ENCODE data around the gene TRIM10.
"Not testable (repeated sequence)": the region's sequence is repeated elsewhere in the genome, so short reads cannot be mapped to it uniquely, and the experiment has no call there.

The TRIM10 gene

DNA sequence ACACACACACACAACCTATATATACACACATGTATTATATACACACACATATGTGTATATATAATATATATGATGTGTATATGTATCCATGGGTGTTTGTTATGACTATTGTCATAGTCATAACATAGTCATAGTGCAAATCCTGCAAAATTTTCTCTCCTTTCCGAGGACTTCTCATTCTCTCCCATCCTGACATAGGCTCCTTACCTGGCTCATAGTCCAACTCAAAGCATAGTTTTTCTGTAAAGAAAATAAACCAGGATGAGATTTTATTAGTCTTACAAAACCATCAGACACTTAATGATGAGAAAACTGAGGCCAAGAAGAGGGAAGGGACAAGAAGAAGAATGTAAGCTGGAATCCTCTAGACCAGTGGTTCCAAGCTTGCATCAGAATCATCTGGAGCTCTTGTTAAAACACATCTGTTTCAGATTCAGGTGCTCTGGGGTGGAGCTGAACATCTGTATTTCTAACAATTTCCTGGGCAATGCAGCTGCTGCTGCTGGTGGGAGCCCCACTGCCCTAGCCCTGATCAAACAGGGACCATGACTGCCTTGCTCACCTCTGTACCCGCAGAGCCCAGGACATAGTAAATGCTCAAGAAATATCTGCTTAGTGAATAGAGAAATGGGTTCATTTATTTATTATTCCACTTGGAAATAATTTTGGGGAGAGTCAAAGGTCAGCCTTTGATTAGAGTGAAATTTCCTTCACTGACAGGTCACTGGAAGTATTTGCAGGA lies 5.3 kb downstream of the TRIM10 start:
- in situ Hi-C loops (cut with HindIII; ENCODE audit: low sequenced_read_pairs) = no loop called here

- in situ Hi-C loops (cut with HindIII; ENCODE audit: low sequenced_read_pairs) = no loop called here
Observed at GRCh38 chr6:30154709-30155519, 6.1 kb downstream of the TRIM10 start.

DNA sequence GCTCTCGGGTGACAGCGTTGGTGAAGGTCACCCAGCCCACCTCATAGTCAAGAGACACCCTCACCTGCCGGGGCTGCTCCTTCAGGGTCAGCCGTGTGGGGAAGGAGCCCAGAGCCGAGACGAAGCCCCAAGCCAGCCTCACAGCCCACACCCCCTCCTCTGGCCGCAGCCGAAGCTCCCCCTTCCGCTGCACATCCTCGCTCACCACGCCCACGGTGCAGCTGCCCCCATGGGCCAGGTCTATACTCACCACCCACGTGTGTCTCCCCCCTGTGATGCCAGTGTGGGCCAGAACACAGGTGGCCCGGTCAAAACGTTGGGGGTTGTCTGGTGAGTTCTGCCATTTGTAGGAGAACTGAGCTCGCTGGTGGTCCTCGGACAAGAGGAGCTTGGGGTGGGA lies 7.0 kb downstream of the TRIM10 start:
- in situ Hi-C loops (cut with HindIII; ENCODE audit: low sequenced_read_pairs) = no loop called here

DNA sequence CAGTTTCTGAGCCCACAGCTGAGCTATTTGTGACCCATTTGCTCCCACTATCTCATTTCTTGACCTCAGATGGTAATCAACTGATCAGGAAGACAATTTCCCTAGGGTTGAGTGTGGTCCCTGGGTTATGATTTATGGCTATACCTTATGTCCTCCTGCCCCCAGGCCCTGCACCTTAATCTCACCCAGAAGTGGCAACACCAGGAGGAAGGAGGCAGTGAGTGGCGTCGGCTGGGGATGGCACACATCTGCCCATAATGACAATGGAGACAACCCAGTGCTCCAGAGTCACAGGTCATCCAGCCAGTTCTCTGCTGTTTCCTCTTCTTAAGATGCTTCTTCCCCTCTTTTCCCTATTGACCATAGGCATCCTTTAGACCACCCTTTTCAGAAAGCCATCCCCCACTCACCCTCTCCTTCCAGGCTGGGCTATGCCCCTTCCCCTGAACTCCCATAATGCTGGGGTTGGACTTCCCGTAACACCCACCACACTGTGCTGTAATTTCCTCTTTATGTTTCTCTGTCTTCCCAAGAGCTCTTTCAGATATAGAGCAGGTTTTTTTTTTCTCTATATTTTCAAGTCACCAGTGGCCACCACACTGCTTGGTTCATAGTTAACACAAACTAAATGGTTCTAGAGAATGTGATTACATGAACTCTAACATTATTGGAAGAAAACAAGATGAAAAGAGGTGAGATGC lies 8.0 kb downstream of the TRIM10 start:
- in situ Hi-C loops (cut with HindIII; ENCODE audit: low sequenced_read_pairs) = no loop called here

DNA sequence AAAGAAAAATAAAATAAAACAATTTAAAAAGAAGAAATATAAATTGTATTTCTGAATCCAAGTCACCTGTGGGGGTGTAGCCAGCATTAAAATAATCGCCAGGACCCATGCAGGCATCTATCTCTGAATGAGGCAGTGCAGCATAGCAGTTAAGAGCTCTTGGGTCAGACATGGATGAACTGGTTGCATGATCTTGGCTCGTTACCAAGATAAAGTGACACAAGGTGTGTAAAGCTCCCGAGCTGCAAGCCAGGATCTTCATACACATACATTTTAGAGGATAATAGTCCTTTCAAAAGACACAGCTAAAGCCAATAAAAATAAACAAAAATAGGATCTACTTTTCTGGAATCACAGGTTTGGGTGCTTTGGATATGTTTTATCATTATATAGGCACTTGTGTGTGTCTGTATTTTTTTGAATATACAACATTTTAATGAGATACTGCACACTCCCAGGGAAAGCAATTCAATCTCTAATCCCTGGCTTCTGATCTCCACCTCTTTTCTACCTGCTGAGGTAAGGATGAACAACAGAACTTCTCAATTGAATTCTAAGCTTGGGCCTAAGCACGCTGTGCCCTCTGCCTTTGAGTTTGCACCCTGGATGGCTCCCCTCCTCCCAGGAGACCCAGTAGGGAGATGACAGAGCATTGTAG lies 8.9 kb downstream of the TRIM10 start:
- in situ Hi-C loops (cut with HindIII; ENCODE audit: low sequenced_read_pairs) = no loop called here

- in situ Hi-C loops (cut with HindIII; ENCODE audit: low sequenced_read_pairs) = no loop called here
Observed at GRCh38 chr6:30151580-30151979, 9.4 kb downstream of the TRIM10 start.

GRCh38 chr6:30150671-30151395 lies 10.2 kb downstream of the TRIM10 start:
- in situ Hi-C loops (cut with HindIII; ENCODE audit: low sequenced_read_pairs) = no loop called here

DNA sequence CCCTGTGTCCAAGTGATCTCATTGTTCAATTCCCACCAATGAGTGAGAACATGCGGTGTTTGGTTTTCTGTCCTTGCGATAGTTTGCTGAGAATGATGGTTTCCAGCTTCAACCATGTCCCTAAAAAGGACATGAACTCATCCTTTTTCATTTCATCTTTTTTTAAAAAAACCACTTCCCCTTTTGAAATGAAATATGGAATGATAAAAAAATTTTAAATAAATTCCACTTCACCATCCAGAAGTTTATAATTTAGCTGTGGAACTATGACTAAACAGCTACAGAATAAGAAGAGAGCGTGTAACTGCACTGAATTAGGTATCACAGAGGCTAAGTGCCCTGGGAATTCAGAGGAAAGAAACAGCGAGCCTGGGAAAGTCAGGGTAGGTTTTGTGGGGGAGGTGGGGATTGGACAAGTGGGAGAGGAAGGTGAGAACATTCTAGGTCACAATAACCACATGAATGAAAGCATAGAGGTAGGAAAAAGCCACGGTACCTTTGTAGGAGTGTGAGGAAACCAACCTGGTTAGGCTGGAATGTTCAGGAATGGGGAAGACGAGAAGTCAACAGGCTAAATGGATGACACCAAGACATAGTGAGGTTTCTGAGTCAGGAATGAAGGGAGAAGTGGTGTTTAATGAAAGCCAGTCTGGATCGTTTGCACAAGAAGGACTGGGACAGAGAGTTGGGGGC lies 11.0 kb downstream of the TRIM10 start:
- in situ Hi-C loops (cut with HindIII; ENCODE audit: low sequenced_read_pairs) = no loop called here

- in situ Hi-C loops (cut with HindIII; ENCODE audit: low sequenced_read_pairs) = no loop called here
Observed at GRCh38 chr6:30149234-30149633, 11.8 kb downstream of the TRIM10 start.

GRCh38 chr6:30147096-30147495 lies 13.9 kb downstream of the TRIM10 start:
- in situ Hi-C loops (cut with HindIII; ENCODE audit: low sequenced_read_pairs) = no loop called here

- in situ Hi-C loops (cut with HindIII; ENCODE audit: low sequenced_read_pairs) = no loop called here
Observed at GRCh38 chr6:30145818-30146217, 15.2 kb downstream of the TRIM10 start.

- in situ Hi-C loops (cut with HindIII; ENCODE audit: low sequenced_read_pairs) = no loop called here
Observed at GRCh38 chr6:30144811-30145210, 16.2 kb downstream of the TRIM10 start.

DNA sequence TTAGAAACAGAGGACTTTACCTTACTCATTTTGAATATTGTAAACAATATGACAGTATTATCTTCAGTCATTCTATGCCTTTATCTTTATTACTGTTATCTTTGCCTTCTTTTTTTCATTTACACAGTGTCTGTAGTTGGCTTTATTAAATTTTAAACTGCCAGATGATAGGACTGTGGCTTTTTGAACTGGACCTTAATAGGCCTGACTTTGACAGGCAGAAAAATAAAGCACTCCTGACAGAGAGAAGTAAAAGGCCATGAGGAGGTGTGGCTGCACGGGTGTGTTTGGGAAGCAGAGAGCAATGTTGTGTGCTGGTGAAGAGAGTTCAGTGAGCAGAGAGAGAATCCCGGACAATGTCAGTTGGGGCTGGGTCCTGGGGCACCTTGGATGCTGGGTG lies 17.2 kb downstream of the TRIM10 start:
- in situ Hi-C loops (cut with HindIII; ENCODE audit: low sequenced_read_pairs) = no loop called here

DNA sequence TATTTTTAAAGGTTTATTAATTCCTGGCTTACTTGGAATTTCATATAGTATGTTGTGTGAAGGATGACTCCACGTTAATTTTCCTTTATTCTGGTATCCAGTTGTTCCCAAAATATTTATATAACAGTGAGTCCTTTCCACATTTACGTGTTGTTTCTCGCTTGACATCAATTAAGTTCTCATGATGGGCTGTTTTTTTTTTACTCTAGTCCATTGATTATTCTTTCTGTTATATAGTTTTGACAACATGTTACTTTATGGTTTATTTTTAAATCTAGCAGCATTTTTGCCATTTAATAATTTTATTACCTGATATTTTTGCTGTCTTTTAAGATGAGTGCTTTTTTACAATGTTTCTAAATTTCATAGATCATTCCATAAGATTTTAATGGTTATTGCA lies 18.3 kb downstream of the TRIM10 start:
- in situ Hi-C loops (cut with HindIII; ENCODE audit: low sequenced_read_pairs) = no loop called here

GRCh38 chr6:30140240-30140639 lies 20.8 kb downstream of the TRIM10 start:
- in situ Hi-C loops (cut with HindIII; ENCODE audit: low sequenced_read_pairs) = not testable (repeated sequence)

DNA sequence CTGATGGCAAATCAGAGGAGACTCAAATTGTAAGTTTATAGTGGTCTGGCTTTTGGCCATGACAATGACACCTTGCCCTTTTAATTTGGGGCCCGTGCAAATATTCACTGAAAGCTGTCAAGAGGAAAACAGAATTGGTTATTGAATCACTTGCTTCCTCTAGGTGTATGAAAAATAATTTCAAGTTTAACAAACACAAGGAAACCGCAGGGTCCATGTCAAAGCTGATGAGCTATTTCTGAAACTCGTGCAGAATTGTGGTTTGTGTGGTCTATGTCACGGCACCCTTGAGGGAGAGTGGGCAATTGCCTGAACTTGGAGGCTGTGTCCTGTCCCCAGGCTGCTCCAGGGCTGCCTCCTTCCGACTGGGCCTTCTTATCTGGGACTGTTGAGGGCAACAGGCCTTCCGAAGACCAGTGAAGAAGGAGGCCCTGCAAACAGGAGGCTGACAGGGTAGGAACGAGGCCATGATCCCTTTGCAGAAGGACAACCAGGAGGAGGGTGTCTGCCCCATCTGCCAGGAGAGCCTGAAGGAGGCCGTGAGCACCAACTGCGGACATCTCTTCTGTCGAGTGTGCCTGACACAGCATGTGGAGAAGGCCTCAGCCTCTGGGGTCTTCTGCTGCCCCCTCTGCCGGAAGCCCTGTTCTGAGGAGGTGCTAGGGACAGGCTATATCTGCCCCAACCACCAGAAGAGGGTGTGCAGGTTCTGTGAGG lies 24.3 kb downstream of the TRIM10 start:
- in situ Hi-C loops (cut with HindIII; ENCODE audit: low sequenced_read_pairs) = no loop called here

DNA sequence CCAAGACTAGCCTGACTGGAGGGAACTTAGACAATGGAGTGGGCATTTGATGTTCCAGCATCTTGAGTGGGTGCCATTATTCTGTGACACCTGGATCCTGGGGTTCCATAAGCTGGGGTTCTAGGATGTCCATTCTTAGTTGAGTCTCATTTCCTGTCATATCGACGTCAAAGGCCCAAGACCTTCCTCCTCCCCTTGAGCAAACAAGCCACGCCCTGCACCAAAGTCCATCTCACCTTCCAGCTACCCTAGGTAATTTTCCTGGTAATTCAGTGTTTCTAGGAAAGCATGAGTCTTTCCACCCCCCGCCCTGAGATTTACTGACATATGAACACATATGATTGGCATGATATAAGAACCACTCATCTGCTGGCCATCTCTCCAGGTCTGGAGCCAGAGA lies 25.3 kb downstream of the TRIM10 start, which contains the start of gene TRIM40:
Gene TRIM40 (plus strand): TSS at position 384 of the 400 bp plus-strand sequence. CDS start 897 bp downstream, outside the sequence.
- in situ Hi-C loops (cut with HindIII; ENCODE audit: low sequenced_read_pairs) = no loop called here

DNA sequence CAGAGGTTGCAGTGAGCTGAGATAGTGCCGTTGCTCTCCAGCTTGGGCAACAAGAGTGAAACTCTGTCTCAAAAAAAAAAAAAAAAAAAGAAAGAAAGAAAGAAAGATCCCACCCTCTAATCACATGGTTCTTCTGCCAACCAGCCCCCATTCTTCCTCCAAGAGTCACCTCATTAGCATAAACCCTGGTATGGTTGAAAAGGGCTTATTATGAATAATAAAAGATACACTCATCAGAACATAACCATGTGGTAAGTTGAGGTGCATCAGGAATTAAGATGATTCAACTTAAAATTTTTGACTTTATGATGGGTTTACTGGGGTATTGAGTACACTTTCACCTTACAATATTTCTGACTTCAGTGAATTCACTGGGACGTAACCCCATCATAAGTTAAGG lies 25.9 kb downstream of the TRIM10 start:
- in situ Hi-C loops (cut with HindIII; ENCODE audit: low sequenced_read_pairs) = no loop called here

- in situ Hi-C loops (cut with HindIII; ENCODE audit: low sequenced_read_pairs) = no loop called here
Observed at GRCh38 chr6:30131947-30132497, 29.0 kb downstream of the TRIM10 start.
